K562 (cell line): ENCODE data around the gene PPP4R3A. TPM values are rescaled to one million over a fixed set of nuclear protein-coding genes. Genes with fewer than 3 reads are reported as not detected.

ENCODE experiments used
- C11orf30 ChIP-seq: fragments of 450-650 bp; IDR thresholded peaks from 2 replicates; pipeline ENCODE4 v1.6.1; 2016; ENCODE audit warnings: low read depth, mild to moderate bottlenecking
- NR2C2 ChIP-seq, 2 experiments: fragments of 200-800 bp in 1 of 2; sonication (Bioruptor generic) in 1 of 2; sonication (generic) in 1 of 2; formaldehyde crosslinking in 1 of 2; IDR thresholded peaks; 2 replicates each; pipeline versions ENCODE4 v1.6.1 to v1.8.0; 2016 to 2022; ENCODE audit warnings: mild to moderate bottlenecking in 1 of 2, missing compliant biosample characterization in 1 of 2, missing genetic modification characterization in 1 of 2, missing genetic modification reagents in 1 of 2
- RB1 ChIP-seq: fragments of 450-650 bp; IDR thresholded peaks from 2 replicates; pipeline ENCODE4 v1.6.1; 2017; ENCODE audit warnings: low read depth, mild to moderate bottlenecking
- SMARCA4 ChIP-seq: fragments of 450-650 bp; IDR thresholded peaks from 2 replicates; pipeline ENCODE4 v1.6.1; 2016
- SMARCE1 ChIP-seq: fragments of 450-650 bp; IDR thresholded peaks from 2 replicates; pipeline ENCODE4 v1.7.1; 2016; ENCODE audit warnings: mild to moderate bottlenecking
- TEAD4 ChIP-seq, 2 experiments: sonication (generic) in 1 of 2; formaldehyde crosslinking in 1 of 2; IDR thresholded peaks; 2 replicates each; pipeline versions ENCODE4 v1.6.1 to v1.8.0; 2012 to 2022; ENCODE audit warnings: borderline replicate concordance in 1 of 2, inconsistent platforms in 1 of 2, low read length in 1 of 2, mild to moderate bottlenecking in 1 of 2, missing genetic modification reagents in 1 of 2
- U2AF2 ChIP-seq: fragments of 200-400 bp; formaldehyde crosslinking; optimal IDR thresholded peaks from 2 replicates; pipeline ENCODE3; 2017; ENCODE audit warnings: low read depth, mild to moderate bottlenecking, low read length
- ZBTB8A ChIP-seq: fragments of 450-650 bp; IDR thresholded peaks from 2 replicates; pipeline ENCODE4 v1.6.1; 2018; ENCODE audit warnings: mild to moderate bottlenecking, moderate library complexity; ENCODE audit not compliant: partially characterized antibody
- ZFP1 ChIP-seq: fragments of 450-650 bp; formaldehyde crosslinking; IDR thresholded peaks from 2 replicates; pipeline ENCODE4 v1.4.0; 2020; ENCODE audit warnings: mild to moderate bottlenecking, mixed read lengths
- ZNF165 ChIP-seq: fragments of 250-450 bp; sonication (Bioruptor Pico); IDR thresholded peaks from 2 replicates; pipeline ENCODE4 v1.4.0; 2020; ENCODE audit warnings: borderline replicate concordance
- ZNF239 ChIP-seq: fragments of 250-450 bp; sonication (Bioruptor Pico); IDR thresholded peaks from 2 replicates; pipeline ENCODE4 v1.4.0; 2020; ENCODE audit warnings: mild to moderate bottlenecking
- ZNF717 ChIP-seq: fragments of 250-450 bp; sonication (Bioruptor Pico); IDR thresholded peaks from 2 replicates; pipeline ENCODE4 v1.5.0; 2021
- polyA plus RNA-seq, 8 experiments: library from polyadenylated mRNA; depleted of rRNA in 4 of 8; stranded (reverse) in 5 of 8; unstranded in 3 of 8; fragments of >200 nt; fragmentation: Nextera tagmentation in 2 of 8; fragmentation: Illumina TruSeq in 1 of 8; extraction: Ambion mirVana in 2 of 8; extraction: Trizol in 1 of 8; gene quantifications; 2 replicates each; pipeline versions ENCODE4 v1.2.1 to v1.2.3, GENCODE V29; 2011 to 2014; ENCODE audit warnings: inconsistent platforms in 1 of 8, missing spikeins in 1 of 8
- total RNA-seq, 7 experiments: library from RNA; depleted of rRNA in 6 of 7; stranded (reverse); fragments of >200 nt in 6 of 7; fragmentation: Illumina TruSeq in 2 of 7; extraction: Trizol in 2 of 7; gene quantifications; 2 replicates each; pipeline versions ENCODE4 v1.2.1 to v1.2.3, GENCODE V29; 2011 to 2021; ENCODE audit warnings: low replicate concordance in 1 of 7
- TF ChIP-seq, protein P1 (sequence below): fragments of 200-600 bp; sonication (generic); IDR thresholded peaks from one replicate; pipeline ENCODE4 v1.6.1; 2012; ENCODE audit warnings: mild to moderate bottlenecking, low read depth, low read length, inconsistent platforms
- TF ChIP-seq, protein P2 (sequence below): fragments of 250-450 bp; sonication (Bioruptor Pico); IDR thresholded peaks from 2 replicates; pipeline ENCODE4 v1.8.0; 2021; ENCODE audit warnings: moderate library complexity, mild to moderate bottlenecking, inconsistent platforms

PPP4R3A gene
- total and polyA plus RNA-seq, 9 of the 15 experiments (the other 6 are each of a cell fraction or from before 2014, with no cell fraction given): 9.5 to 54.9 (median 44.9) TPM

DNA sequence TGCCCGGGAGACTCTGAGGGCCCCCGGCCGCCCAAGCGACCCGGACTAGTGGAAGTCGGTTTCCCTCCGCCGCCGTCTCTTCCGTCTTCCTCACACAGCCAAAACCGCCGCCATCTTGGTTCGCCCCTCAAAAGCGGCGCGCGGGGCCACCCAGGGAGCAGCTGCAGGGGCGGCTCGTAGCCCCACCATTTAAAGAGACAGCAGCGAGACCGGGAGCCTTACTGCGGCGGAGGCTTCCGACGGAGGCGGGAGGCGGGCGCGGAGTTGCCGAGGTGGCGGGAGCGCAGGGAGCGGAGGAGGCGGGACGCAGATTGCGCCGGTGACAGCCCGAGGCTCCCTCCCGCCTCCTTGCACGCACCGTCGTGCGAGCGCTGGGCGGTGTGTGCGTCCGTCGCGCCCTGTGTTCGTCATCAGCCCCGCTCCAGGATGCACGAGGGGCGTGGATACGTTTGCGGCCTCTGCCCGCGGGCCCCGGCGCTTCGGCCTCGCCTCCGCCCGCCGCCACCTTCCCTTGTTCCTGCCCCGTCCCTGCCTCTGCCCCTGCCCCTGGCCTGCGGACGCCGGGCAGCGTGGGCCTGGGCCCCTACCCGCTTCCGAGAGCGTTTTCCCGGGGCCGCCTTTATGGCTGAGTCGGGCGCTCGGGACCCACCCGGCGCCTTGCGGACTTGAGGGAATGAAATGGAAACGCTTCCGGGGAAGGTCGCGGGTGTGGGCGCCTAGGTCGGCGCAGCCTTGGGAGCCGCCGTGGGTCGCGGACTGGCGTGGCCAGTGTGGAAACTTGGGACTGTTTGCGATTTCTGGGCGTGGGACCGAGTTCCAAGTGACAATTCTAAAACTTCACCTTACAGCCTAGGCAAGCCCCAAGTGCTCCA, at the start of gene PPP4R3A (continued):
- TF ChIP-seq, protein P1, sequence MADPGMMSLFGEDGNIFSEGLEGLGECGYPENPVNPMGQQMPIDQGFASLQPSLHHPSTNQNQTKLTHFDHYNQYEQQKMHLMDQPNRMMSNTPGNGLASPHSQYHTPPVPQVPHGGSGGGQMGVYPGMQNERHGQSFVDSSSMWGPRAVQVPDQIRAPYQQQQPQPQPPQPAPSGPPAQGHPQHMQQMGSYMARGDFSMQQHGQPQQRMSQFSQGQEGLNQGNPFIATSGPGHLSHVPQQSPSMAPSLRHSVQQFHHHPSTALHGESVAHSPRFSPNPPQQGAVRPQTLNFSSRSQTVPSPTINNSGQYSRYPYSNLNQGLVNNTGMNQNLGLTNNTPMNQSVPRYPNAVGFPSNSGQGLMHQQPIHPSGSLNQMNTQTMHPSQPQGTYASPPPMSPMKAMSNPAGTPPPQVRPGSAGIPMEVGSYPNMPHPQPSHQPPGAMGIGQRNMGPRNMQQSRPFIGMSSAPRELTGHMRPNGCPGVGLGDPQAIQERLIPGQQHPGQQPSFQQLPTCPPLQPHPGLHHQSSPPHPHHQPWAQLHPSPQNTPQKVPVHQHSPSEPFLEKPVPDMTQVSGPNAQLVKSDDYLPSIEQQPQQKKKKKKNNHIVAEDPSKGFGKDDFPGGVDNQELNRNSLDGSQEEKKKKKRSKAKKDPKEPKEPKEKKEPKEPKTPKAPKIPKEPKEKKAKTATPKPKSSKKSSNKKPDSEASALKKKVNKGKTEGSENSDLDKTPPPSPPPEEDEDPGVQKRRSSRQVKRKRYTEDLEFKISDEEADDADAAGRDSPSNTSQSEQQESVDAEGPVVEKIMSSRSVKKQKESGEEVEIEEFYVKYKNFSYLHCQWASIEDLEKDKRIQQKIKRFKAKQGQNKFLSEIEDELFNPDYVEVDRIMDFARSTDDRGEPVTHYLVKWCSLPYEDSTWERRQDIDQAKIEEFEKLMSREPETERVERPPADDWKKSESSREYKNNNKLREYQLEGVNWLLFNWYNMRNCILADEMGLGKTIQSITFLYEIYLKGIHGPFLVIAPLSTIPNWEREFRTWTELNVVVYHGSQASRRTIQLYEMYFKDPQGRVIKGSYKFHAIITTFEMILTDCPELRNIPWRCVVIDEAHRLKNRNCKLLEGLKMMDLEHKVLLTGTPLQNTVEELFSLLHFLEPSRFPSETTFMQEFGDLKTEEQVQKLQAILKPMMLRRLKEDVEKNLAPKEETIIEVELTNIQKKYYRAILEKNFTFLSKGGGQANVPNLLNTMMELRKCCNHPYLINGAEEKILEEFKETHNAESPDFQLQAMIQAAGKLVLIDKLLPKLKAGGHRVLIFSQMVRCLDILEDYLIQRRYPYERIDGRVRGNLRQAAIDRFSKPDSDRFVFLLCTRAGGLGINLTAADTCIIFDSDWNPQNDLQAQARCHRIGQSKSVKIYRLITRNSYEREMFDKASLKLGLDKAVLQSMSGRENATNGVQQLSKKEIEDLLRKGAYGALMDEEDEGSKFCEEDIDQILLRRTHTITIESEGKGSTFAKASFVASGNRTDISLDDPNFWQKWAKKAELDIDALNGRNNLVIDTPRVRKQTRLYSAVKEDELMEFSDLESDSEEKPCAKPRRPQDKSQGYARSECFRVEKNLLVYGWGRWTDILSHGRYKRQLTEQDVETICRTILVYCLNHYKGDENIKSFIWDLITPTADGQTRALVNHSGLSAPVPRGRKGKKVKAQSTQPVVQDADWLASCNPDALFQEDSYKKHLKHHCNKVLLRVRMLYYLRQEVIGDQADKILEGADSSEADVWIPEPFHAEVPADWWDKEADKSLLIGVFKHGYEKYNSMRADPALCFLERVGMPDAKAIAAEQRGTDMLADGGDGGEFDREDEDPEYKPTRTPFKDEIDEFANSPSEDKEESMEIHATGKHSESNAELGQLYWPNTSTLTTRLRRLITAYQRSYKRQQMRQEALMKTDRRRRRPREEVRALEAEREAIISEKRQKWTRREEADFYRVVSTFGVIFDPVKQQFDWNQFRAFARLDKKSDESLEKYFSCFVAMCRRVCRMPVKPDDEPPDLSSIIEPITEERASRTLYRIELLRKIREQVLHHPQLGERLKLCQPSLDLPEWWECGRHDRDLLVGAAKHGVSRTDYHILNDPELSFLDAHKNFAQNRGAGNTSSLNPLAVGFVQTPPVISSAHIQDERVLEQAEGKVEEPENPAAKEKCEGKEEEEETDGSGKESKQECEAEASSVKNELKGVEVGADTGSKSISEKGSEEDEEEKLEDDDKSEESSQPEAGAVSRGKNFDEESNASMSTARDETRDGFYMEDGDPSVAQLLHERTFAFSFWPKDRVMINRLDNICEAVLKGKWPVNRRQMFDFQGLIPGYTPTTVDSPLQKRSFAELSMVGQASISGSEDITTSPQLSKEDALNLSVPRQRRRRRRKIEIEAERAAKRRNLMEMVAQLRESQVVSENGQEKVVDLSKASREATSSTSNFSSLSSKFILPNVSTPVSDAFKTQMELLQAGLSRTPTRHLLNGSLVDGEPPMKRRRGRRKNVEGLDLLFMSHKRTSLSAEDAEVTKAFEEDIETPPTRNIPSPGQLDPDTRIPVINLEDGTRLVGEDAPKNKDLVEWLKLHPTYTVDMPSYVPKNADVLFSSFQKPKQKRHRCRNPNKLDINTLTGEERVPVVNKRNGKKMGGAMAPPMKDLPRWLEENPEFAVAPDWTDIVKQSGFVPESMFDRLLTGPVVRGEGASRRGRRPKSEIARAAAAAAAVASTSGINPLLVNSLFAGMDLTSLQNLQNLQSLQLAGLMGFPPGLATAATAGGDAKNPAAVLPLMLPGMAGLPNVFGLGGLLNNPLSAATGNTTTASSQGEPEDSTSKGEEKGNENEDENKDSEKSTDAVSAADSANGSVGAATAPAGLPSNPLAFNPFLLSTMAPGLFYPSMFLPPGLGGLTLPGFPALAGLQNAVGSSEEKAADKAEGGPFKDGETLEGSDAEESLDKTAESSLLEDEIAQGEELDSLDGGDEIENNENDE: no peak
- no peak for TF ChIP-seq SMARCA4
- TF ChIP-seq U2AF2: no peak
- TF ChIP-seq ZBTB8A: no peak
- no peak for TF ChIP-seq ZFP1 (CRISPR knock-in tag)
- TF ChIP-seq NR2C2 (CRISPR knock-in tag; IDR thresholded peaks at IDR 0.05): peak; percentile 57; the same call in 1 of the 2 replicates
- peak; percentile 97 for TF ChIP-seq NR2C2 (tag; IDR thresholded peaks at IDR 0.05)
- TF ChIP-seq ZNF239 (CRISPR knock-in tag): no peak
- TF ChIP-seq ZNF717 (CRISPR knock-in tag): no peak
- TF ChIP-seq RB1: peak; percentile 88
- TF ChIP-seq ZNF165 (CRISPR knock-in tag): no peak
- TF ChIP-seq, protein P2, sequence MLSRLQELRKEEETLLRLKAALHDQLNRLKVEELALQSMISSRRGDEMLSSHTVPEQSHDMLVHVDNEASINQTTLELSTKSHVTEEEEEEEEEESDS: no peak
- no peak for TF ChIP-seq TEAD4 (IDR thresholded peaks at IDR 0.05; ENCODE audit: low read length)
- TF ChIP-seq TEAD4 (CRISPR knock-in tag; IDR thresholded peaks at IDR 0.05; ENCODE audit: borderline replicate concordance): no peak
- no peak for TF ChIP-seq SMARCE1
- peak; percentile 86 for TF ChIP-seq C11orf30
